ENCODE measurements around the gene VPS54.
"Not testable (repeated sequence)": the region's sequence is repeated elsewhere in the genome, so short reads cannot be mapped to it uniquely, and the experiment has no call there.

VPS54 gene

GRCh38 chr2:64008434-64009009 lies 10.7 kb downstream of the VPS54 start:
- Histone ChIP-seq H3K36me3 (ENCODE audit: control insufficient read depth in 1 of 2, insufficient read depth in 2 of 2, low read length in 2 of 2) (no peaks in the 10 kb centered on the region), H3K27me3 (ENCODE audit: control insufficient read depth in 1 of 2, insufficient read depth in 2 of 2, low read length in 2 of 2) (no peaks in the 10 kb centered on the region), H3K9ac (ENCODE audit: low read depth in 1 of 2, low read length in 2 of 2) (no peak overlapping the region), H3K27ac (ENCODE audit: low read depth, low read length) (no peak overlapping the region), H3K4me3 (ENCODE audit: low read depth in 1 of 2, low read length in 2 of 2) (no peak overlapping the region), H3K9me3 (ENCODE audit: control insufficient read depth in 1 of 2, low read length in 2 of 2) (no peaks in the 10 kb centered on the region), H3K4me1 (ENCODE audit: control insufficient read depth in 1 of 2, insufficient read depth in 2 of 2, low read length in 2 of 2) (peaks cover 0 to 11% of the 10 kb centered on the region in 2 donors)

DNA sequence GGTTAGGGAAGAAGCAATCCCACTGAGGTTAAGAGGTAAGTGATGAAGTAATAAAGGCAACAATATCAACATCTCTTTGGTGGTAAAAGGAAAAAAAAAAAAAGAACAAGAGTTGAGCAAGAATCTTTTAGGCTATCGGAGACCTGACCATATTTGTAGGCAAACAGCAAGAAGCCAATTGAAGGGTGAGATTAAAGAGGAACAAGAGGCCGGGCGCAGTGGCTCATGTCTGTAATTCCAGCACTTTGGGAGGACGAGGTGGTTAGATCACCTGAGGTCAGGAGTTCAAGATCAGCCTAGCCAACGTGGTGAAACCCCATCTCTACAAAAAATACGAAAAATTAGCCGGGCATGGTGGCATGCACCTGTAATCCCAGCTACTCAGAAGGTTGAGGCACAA lies 11.3 kb downstream of the VPS54 start:
- Histone ChIP-seq H3K36me3 (ENCODE audit: control insufficient read depth in 1 of 2, insufficient read depth in 2 of 2, low read length in 2 of 2) (no peaks in the 10 kb centered on the region), H3K27me3 (ENCODE audit: control insufficient read depth in 1 of 2, insufficient read depth in 2 of 2, low read length in 2 of 2) (no peaks in the 10 kb centered on the region), H3K9ac (ENCODE audit: low read depth in 1 of 2, low read length in 2 of 2) (no peak overlapping the region), H3K4me1 (ENCODE audit: control insufficient read depth in 1 of 2, insufficient read depth in 2 of 2, low read length in 2 of 2) (peaks cover 0 to 11% of the 10 kb centered on the region in 2 donors), H3K9me3 (ENCODE audit: control insufficient read depth in 1 of 2, low read length in 2 of 2) (no peaks in the 10 kb centered on the region), H3K4me3 (ENCODE audit: low read depth in 1 of 2, low read length in 2 of 2) (no peak overlapping the region), H3K27ac (ENCODE audit: low read depth, low read length) (no peak overlapping the region)

- Histone ChIP-seq H3K36me3 (ENCODE audit: control insufficient read depth in 1 of 2, insufficient read depth in 2 of 2, low read length in 2 of 2) (peaks cover 0 to 9% of the 10 kb centered on the region in 2 donors), H3K27me3 (ENCODE audit: control insufficient read depth in 1 of 2, insufficient read depth in 2 of 2, low read length in 2 of 2) (no peaks in the 10 kb centered on the region), H3K9me3 (ENCODE audit: control insufficient read depth in 1 of 2, low read length in 2 of 2) (no peaks in the 10 kb centered on the region), H3K9ac (ENCODE audit: low read depth in 1 of 2, low read length in 2 of 2) (no peak overlapping the region), H3K4me1 (ENCODE audit: control insufficient read depth in 1 of 2, insufficient read depth in 2 of 2, low read length in 2 of 2) (peaks cover 0 to 11% of the 10 kb centered on the region in 2 donors), H3K27ac (ENCODE audit: low read depth, low read length) (no peak overlapping the region), H3K4me3 (ENCODE audit: low read depth in 1 of 2, low read length in 2 of 2) (no peak overlapping the region)
These were observed 13.4 kb downstream of the VPS54 start for GRCh38 chr2:64005707-64006356.

DNA sequence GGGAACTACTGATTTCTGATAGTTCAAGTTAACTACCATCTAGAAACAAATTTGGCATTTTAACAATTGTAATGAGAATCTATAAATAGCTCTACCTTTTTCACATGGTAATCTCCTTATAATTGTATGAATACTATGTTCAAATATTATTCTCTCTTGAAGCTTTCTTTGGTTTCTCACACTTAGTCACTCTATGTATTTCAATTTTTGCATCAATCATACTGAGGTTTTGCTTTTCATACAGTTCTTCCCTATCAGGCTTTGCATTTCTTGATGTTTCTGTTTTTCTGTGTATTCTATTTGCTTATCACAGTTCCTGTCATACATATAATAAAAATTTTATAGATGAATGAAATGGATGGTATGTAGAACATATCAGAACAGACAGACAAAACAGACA lies 16.0 kb downstream of the VPS54 start:
- H3K9me3 ChIP-seq (ENCODE audit: control insufficient read depth in 1 of 2, low read length in 2 of 2): no peaks in the 10 kb centered on the region
- peaks cover 0 to 11% of the 10 kb centered on the region in 2 donors for H3K4me1 ChIP-seq (ENCODE audit: control insufficient read depth in 1 of 2, insufficient read depth in 2 of 2, low read length in 2 of 2)
- no peak overlapping the region for H3K27ac ChIP-seq (ENCODE audit: low read depth, low read length)
- no peak overlapping the region for H3K4me3 ChIP-seq (ENCODE audit: low read depth in 1 of 2, low read length in 2 of 2)
- no peak overlapping the region for H3K9ac ChIP-seq (ENCODE audit: low read depth in 1 of 2, low read length in 2 of 2)
- H3K36me3 ChIP-seq (ENCODE audit: control insufficient read depth in 1 of 2, insufficient read depth in 2 of 2, low read length in 2 of 2): peaks cover 0 to 9% of the 10 kb centered on the region in 2 donors
- no peaks in the 10 kb centered on the region for H3K27me3 ChIP-seq (ENCODE audit: control insufficient read depth in 1 of 2, insufficient read depth in 2 of 2, low read length in 2 of 2)

GRCh38 chr2:64001382-64002101 lies 17.7 kb downstream of the VPS54 start:
- Histone ChIP-seq H3K9me3 (ENCODE audit: control insufficient read depth in 1 of 2, low read length in 2 of 2) (peaks cover 4 to 5% of the 10 kb centered on the region in 2 donors), H3K9ac (ENCODE audit: low read depth in 1 of 2, low read length in 2 of 2) (no peak overlapping the region), H3K27ac (ENCODE audit: low read depth, low read length) (no peak overlapping the region), H3K4me3 (ENCODE audit: low read depth in 1 of 2, low read length in 2 of 2) (no peak overlapping the region), H3K36me3 (ENCODE audit: control insufficient read depth in 1 of 2, insufficient read depth in 2 of 2, low read length in 2 of 2) (peaks cover 0 to 9% of the 10 kb centered on the region in 2 donors), H3K4me1 (ENCODE audit: control insufficient read depth in 1 of 2, insufficient read depth in 2 of 2, low read length in 2 of 2) (peaks cover 0 to 11% of the 10 kb centered on the region in 2 donors), H3K27me3 (ENCODE audit: control insufficient read depth in 1 of 2, insufficient read depth in 2 of 2, low read length in 2 of 2) (no peaks in the 10 kb centered on the region)

DNA sequence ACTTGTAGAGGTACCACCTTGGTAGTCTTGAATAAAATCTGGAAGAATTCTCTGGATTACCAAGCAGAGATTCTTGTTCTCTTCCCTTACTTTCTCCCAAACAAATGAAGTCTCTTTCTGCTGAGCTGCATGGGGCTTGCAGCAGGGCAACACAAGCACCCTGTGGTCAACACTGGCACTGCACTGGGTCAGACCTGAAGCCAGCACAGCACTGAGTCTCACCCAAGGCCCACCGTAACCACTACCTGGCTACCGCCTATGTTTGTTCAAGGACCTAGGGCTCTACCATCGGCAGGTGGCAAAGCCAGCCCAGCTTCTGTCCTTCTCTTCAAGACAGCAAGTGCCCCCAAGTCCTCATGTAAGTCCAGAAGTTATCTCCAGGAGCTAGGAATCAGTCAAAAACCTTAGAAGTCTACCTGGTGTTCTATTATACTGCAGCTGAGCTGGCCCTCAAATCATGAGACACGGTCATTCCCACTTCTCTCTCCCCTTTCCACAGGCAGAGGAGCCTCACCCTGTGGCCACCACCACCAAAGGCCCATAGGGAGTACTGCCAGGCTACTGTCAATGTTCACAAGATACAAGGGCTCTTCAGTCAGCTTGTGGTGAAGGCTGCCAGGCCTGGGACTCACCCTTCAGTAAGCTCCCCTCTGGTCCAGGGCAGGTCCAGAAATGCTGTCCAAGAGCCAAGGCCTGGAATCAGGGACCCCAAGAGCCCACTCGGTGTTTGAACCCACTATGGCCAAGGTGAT lies 18.4 kb downstream of the VPS54 start:
- Histone ChIP-seq H3K27ac (ENCODE audit: low read depth, low read length) (no peak overlapping the region), H3K4me1 (ENCODE audit: control insufficient read depth in 1 of 2, insufficient read depth in 2 of 2, low read length in 2 of 2) (peaks cover 0 to 5% of the 10 kb centered on the region in 2 donors)

GRCh38 chr2:63999049-63999448 lies 20.2 kb downstream of the VPS54 start:
- no peaks in the 10 kb centered on the region for H3K27me3 ChIP-seq (ENCODE audit: control insufficient read depth in 1 of 2, insufficient read depth in 2 of 2, low read length in 2 of 2)
- H3K36me3 ChIP-seq (ENCODE audit: control insufficient read depth in 1 of 2, insufficient read depth in 2 of 2, low read length in 2 of 2): peaks cover 0 to 9% of the 10 kb centered on the region in 2 donors
- H3K4me1 ChIP-seq (ENCODE audit: control insufficient read depth in 1 of 2, insufficient read depth in 2 of 2, low read length in 2 of 2): no peaks in the 10 kb centered on the region
- H3K4me3 ChIP-seq (ENCODE audit: low read depth in 1 of 2, low read length in 2 of 2): no peak overlapping the region
- H3K9ac ChIP-seq (ENCODE audit: low read depth in 1 of 2, low read length in 2 of 2): no peak overlapping the region
- peaks cover 4 to 5% of the 10 kb centered on the region in 2 donors for H3K9me3 ChIP-seq (ENCODE audit: control insufficient read depth in 1 of 2, low read length in 2 of 2)
- H3K27ac ChIP-seq (ENCODE audit: low read depth, low read length): no peak overlapping the region

More for the DNA sequence above, 18.4 kb downstream of the VPS54 start:
- no peaks in the 10 kb centered on the region for H3K27me3 ChIP-seq (ENCODE audit: control insufficient read depth in 1 of 2, insufficient read depth in 2 of 2, low read length in 2 of 2)
- H3K9ac ChIP-seq (ENCODE audit: low read depth in 1 of 2, low read length in 2 of 2): no peak overlapping the region
- H3K4me3 ChIP-seq (ENCODE audit: low read depth in 1 of 2, low read length in 2 of 2): no peak overlapping the region
- H3K36me3 ChIP-seq (ENCODE audit: control insufficient read depth in 1 of 2, insufficient read depth in 2 of 2, low read length in 2 of 2): peaks cover 0 to 9% of the 10 kb centered on the region in 2 donors
- peaks cover 4 to 5% of the 10 kb centered on the region in 2 donors for H3K9me3 ChIP-seq (ENCODE audit: control insufficient read depth in 1 of 2, low read length in 2 of 2)

DNA sequence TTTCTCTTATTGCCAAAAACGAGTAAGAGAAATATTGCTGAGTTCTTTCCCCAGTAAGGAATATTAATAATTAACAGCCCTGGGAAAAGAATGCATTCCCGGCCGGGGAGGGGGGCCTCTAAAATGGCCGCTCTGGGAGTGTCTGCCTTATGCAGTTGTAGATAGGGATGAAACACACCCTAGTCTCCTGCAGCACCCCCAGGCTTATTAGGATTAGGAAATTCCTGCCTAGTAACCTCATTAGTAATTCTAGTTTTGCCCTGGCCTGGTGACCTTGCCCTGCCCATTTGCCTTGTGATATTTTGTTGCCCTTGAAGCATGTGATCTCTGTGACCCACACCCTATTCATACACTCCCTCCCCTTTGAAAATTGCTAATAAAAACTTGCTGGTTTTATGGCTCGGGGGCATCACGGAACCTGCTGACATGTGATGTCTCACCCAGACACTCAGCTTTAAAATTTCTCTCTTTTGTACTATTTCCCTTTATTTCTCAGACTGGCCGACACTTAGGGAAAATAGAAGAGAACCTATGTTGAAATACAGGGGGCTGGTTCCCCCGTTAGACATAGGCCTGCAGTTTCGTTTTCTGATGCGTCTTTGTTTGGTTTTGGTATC lies 22.5 kb downstream of the VPS54 start:
- not testable (repeated sequence) for H3K27me3 ChIP-seq (ENCODE audit: control insufficient read depth in 1 of 2, insufficient read depth in 2 of 2, low read length in 2 of 2); H3K4me1 ChIP-seq (ENCODE audit: control insufficient read depth in 1 of 2, insufficient read depth in 2 of 2, low read length in 2 of 2); H3K9me3 ChIP-seq (ENCODE audit: control insufficient read depth in 1 of 2, low read length in 2 of 2); H3K4me3 ChIP-seq (ENCODE audit: low read depth in 1 of 2, low read length in 2 of 2); H3K27ac ChIP-seq (ENCODE audit: low read depth, low read length); H3K36me3 ChIP-seq (ENCODE audit: control insufficient read depth in 1 of 2, insufficient read depth in 2 of 2, low read length in 2 of 2); H3K9ac ChIP-seq (ENCODE audit: low read depth in 1 of 2, low read length in 2 of 2)

DNA sequence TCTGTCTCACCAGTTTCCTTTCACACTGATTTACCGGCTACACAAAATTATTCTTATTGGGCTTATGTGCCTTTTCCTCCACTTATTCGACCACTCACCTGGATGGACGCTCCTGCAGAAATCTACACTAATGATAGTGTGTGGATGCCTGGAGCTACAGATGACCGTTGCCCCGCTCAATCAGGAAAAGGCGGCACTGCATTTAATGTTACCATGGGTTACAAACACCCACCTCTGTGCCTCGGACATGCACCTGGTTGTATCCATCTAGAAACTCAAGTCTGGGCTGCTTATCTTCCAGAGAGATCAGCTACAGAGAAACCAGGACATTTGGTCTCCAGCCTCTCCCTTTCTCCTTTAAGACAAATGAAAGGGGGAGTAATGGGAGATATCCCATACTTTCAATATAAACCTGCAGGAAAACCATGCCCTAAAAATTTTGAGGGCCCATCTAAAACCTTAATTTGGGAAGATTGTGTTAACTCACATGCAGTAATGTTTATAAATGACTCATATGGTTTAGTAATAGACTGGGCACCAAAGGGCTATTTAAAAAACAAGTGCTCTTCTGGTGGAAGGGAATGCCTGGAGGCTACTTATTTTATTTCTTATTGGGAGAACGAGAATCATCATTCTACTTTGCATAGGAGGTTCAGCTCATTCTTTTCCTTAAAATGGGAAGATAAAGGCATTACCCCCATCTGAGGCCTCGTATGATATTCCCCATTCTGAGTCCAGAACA lies 24.7 kb downstream of the VPS54 start:
- H3K27me3 ChIP-seq (ENCODE audit: control insufficient read depth in 1 of 2, insufficient read depth in 2 of 2, low read length in 2 of 2); H3K27ac ChIP-seq (ENCODE audit: low read depth, low read length); H3K4me3 ChIP-seq (ENCODE audit: low read depth in 1 of 2, low read length in 2 of 2); H3K9me3 ChIP-seq (ENCODE audit: control insufficient read depth in 1 of 2, low read length in 2 of 2); H3K36me3 ChIP-seq (ENCODE audit: control insufficient read depth in 1 of 2, insufficient read depth in 2 of 2, low read length in 2 of 2); H3K4me1 ChIP-seq (ENCODE audit: control insufficient read depth in 1 of 2, insufficient read depth in 2 of 2, low read length in 2 of 2); H3K9ac ChIP-seq (ENCODE audit: low read depth in 1 of 2, low read length in 2 of 2): not testable (repeated sequence)
